NCI-H2081 (cell line): Measurements from ENCODE around the gene MCTP1.
A peak's percentile ranks its signal among the peaks of the same experiment; 100 is the strongest.
"Not testable (repeated sequence)": the region's sequence is repeated elsewhere in the genome, so short reads cannot be mapped to it uniquely, and the experiment has no call there.

ENCODE experiments used
- DNase-seq, 2 experiments: peaks; one replicate each; lab custom pipeline; 2025; lab: John Stamatoyannopoulos, UW

MCTP1 gene

DNA sequence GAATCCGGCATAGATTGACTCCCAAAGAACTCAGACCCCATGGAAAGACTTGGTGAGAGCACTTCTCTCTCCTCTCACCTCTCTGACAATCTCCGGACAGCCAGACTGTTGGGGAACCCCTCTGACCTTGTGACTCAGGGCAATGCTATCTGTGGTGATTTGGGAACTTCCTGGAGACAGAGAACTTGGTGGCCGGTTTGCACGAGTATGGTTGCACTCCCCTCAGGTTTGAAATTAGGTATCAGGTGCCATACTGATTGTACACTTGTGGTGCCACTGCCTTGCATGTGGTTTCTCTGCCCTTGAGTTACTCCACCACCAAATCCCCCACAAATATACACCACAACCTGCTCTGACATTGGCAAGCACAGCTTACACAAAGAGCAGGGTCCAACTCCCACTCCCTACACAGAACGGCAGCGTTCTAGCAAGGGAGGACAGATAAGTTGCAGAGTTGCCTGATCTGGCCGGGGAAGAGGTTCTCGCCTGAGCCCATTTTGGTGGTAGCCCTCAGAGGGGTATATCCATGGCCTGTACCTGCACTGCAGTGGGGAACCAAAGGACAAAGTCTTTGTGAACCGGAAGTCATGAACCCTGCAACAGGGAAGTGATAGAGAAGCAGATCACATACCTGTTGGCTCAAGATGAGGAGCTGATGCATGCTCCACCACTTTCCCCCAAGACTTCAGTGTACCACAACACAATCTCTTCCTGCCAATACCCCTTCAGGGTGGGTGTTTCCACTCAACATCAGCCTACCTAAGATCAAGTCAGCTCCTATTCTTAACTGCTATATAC, 255.1 kb downstream of the MCTP1 start:
- no peak for DNase-seq

DNA sequence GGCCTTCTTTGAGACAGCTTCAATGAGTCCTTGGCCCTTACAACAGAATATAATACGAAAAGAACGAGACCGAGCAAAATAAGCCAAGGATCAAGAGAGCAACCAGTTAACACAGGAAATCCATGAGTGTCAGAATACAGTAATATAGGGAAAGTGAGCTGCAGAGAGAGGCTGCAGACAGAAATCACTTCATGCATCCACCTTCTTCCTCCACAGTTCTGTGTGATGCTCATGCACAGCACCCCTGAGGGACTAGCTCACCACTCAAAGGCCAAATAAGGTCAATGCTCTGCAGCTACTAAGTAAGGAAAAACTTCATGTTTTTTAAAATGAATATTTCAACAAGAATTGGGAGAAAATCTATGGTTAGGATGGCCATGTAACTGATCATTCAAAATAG, 257.1 kb downstream of the MCTP1 start:
- DNase-seq = no peak

DNA sequence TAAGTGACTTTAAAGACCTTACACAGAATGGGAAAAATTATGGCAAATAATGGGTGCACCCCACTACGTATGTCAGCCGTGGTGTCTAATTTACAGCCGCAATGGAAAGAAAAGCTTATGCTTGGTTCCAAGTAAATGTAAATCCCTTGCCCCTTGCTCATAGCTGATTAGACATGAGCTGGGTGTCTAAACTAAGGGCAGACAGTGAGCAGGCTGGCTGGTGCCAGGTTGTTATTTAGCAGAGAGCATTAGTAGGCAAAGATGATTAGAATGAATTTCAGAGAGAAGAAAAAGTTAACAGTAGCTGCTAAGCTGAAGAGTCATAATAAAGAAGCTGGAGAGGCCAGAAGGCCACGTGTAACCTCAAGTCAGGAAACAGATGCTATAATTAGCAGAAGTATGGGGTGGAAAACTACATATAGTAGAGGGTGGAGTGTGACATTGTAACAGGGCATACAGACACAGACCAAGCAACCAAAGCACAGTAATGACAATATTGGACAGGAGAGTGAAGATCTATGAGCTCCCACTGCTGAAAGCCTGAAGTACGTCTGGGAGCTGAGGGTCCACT, 257.7 kb downstream of the MCTP1 start:
- no peak for DNase-seq

DNA sequence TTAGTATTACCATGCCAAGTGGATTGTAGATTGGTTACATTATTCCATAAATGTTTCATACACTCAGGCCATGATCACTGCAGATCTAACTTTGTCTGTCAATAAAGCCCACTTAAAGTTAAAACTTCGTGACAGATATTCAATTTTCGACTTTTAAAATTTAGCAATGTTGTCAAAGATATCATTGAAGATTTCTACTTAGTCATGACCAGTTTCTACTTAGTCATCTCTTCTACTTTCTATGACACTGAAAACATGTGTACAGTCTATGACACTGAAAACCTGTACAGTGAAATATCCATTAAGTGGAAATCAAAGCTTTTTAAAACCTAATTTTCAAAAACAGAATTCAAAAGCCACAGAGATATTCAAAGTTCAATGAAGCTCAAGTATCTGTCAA, 258.2 kb downstream of the MCTP1 start:
- DNase-seq = no peak

DNA sequence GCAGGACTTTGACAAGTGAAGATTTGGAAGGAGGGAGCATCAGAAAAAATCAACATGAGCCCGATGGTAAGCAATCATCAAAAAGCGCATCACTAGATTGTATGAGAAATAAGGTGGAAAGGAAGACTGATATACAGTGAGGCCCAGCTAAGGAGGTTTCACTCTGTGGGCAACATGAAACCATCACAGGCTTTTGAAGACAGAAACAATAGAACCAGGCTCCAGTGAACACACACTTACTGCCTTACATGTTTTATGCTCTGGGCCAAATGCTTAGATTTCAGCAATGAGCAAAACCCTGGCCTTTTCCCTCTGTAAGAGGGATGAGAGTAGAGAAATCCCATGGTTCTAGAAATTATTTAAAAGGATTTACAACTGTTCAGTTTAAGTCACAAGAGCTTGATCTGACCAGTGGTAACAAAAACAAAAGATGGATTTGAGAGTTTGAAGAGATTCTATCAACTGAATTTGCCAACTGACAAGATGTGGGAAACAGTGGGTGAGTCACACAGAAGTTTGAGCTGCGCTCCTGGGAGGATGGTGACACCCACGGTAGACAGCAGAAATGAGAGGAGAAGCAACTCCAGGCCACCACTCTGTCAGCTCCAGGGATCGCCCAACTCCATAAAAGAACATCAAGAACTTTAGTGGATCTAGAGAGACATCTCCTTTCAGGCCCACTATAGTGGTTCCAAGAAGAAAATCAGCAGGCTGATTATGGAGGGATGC, 261.8 kb downstream of the MCTP1 start:
- DNase-seq = no peak

DNA sequence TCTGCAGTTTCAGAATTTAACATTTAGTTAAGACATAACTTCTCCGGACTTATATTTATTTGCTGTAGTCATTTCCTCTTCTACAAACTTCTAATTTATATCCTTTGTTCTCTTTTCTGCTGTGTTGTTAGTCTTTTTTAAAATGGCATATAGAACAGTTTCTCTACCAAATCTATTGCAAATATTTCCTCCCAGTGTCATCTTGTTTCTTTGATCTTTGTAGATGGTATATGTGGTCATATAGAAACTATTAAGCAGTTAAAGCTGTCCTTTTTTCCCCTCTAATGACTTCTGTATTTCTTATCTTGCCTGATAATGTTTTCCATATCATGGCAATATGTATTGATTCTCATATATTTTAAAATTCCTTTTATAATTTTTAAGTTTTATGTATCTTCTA, 264.5 kb downstream of the MCTP1 start:
- DNase-seq = no peak

DNA sequence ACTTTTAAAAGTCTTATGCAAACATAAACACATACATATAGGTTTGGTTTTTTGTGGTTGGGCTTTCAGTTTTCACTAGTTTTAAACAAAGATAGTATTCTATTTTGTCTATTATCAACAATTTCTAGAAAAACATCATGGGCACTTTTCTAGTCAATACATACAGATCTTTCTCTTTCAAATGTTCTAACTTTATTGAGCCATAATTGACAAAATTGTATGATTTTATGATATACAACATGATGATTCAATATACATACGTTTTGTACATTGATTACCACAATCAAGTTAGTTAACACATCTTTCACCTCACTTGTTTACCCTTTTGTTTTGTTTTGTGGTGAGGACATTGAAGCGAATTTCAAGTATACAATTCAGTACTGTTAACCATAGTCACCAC, 265.9 kb downstream of the MCTP1 start:
- no peak for DNase-seq

DNA sequence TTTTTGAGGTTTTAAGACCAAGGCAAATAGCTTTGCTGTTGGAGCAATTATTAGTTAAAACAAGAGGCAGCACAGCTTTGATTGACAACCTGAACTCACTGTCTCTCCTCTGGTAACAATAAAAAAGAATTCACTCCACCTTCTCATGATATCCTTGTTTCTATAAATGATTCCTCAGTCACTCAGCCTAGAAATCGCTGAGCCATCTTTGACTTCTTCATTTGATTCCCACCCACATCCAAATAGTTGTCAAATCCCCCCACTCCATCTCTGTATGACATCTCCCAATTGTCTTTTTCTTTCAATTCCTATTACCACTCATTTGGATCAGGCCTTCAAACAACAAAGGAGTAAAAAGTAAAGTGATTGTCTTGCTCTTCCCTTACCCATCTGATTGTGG, 266.4 kb downstream of the MCTP1 start:
- no peak for DNase-seq

DNA sequence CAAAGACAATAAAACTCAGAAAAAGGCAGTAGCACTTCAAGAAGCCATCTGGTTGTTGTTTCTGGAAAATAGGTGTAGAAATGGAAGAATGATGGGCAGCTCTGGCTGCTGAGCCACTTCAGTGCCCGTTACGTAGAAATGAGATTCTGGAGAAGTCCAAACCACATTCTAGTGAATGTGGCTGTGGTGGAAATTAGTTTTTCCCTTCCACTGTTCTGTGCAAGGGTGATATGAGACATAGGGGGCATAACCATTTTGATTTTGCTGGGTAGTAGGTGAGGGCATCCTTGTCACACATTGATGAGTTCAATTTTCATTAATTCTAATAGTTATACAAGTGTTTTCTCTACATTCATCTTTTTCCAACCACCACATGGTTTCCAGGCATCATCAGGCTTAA, 275.1 kb downstream of the MCTP1 start:
- DNase-seq = no peak

DNA sequence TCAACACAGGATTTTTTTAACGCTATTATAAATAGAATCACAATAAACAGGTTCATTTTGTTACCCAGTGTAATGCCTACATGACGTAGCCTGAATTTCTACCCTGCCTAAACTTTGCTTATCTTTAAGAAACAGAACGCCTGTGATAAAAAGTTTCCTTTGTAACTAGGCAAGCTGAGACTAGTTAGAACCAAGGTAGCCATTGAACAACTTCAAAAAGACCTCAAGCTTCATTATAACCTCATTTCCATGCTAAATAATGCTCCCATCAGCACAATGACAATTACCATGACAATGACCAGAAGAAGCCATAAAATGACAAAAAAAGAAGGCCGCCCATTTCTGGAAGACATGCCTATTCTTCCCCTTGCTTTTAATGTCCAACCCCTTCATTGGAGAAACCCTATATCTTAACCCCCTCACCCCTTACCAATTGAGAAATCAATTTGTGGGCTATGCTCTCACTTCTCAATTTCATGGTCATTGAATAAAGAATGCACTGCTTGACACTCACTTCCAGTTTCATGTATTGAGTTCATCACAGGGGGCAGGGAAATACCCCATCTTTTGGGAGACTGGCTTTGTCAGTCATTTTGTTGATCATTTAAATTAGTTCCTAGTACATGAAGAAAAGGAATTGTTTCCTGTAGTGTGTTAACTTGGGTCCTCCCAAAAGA, 276.8 kb downstream of the MCTP1 start:
- DNase-seq = no peak

DNA sequence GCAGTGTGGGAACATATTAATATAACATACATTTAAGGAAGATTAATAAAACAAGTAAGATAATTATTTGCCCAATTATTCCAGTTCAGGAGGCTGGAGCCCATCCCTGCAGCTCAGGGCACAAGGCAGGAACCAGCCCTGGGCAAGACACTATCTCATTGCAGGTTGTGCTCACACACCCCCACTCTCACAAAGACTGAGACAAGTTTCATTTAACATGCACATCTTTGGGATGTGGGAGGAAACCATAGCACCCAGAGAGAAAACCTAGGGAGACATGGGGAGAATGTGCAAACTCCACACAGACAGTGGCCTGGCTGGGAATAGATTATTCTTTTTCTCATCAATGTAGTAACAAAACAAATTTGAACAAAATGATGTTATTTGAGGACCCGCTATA, 279.1 kb downstream of the MCTP1 start:
- DNase-seq = no peak

DNA sequence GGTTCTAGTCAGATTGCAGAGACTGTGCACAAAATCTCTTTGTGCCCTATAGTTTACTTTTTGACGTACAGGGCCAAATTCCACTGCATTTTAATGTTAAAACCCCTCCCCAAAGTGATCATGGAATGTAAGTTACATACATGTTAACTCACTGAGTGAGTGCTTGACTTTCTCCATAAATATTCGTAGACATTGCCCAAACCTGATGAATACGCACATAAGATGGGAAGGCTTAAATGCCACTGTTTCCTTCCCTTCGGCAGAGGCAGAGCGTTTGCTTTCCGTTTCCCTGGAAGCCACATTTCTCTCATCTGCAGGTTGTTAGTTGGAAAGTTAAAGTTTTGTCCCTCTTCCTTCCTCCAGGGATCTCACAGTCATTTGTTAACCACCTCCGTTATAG, 286.2 kb downstream of the MCTP1 start:
- DNase-seq = no peak

DNA sequence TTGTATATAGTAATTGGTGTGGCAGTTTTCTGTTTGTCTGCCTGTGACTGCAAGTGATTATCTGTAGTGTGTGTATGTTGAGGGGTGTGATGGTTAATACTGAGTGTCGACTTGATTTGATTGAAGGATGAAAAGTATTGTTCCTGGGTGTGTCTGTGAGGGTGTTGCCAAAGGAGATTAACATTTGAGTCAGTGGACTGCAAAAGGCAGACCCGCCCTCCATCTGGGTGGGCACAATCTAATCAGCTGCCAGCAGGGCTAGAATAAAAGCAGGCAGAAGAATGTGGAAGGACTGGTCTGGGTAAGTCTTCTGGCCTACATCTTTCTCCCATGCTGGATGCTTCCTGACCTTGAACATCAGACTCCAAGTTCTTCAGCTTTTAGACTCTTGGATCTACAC, 290.4 kb downstream of the MCTP1 start:
- DNase-seq = not testable (repeated sequence)

DNA sequence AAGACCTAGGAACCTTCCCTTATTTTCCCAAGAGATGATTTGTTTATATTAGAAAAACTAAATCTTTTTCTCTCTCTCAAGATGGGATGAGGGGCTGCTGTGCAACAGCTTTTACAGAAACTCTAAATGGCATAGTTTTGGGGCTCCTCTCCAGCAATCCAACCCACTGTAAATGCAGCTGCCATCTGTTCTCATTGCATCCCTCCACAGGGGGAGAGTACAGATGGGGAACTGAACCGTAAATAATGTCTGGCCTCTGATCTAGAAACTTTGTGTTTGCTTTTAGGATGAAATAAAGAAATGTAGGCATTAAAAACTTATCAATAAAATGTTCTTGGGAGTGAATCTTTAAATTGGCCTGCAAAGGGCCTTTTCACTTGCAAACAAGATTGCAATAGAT, 291.4 kb downstream of the MCTP1 start:
- no peak for DNase-seq

DNA sequence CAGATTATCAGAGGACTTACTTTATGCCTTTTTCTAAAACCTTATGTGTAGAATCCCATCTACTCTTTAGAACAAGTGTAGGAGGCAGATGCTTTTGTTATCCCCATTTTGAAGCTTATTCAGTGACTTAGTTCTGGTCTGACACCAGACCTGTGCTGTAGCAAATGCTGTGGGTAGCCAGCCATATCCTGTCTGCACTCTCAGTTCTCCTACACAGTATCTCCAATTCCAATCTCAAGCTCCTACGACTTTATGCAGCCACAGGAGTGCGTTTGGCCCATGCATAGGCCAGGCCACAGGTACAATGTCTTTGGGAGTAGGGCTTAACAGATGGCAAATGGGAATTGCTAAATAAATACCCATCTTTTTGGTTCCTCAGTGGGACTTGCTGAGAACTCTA, 292.6 kb downstream of the MCTP1 start:
- DNase-seq = no peak

DNA sequence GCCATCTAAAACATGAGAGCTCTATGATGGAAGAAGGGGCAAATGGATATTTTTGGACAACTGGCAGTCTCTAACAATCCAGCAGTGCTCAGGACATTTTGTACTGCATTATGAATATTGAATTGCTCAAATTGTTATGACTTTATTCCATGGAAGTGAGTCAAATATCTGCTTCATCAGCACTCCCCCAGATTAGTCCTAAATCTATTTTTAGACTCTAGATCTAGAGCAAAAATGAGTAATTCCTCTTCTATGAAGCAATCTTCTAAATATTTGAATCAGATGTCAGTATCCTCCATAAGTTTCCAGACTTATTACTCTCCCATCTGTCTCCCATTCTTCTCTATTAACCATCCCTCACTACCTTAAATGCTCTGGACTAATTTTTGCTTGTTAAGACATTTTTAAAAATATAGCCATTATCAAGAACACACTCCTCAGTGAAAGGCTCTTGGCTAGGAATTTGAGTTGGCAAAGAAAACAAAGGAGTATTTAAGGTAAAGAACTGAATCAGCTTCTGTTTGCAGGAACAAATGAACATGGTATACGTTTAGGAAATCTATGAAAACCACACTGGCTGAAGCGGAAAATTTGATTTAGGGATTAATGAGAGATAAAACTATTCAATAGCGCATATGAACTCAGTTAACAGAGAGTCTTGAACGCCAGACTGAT, 300.9 kb downstream of the MCTP1 start:
- no peak for DNase-seq

DNA sequence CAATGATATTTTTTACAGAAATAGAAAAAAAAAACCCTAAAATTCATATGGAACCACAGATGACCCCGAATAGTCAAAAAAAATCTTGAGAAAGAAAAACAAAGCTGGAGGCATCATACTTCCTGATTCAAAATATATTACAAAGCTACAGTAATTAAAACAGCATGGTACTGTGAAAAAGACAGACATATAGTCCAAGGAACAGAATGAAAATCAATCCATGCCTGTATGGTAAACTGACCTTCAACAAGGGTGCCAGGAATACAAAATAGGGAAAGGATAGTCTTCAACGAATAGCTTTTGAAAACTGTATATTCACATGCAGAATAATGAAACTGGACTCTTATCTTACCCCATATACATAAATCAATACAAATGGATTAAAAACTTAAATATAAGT, 307.5 kb downstream of the MCTP1 start:
- no peak for DNase-seq

DNA sequence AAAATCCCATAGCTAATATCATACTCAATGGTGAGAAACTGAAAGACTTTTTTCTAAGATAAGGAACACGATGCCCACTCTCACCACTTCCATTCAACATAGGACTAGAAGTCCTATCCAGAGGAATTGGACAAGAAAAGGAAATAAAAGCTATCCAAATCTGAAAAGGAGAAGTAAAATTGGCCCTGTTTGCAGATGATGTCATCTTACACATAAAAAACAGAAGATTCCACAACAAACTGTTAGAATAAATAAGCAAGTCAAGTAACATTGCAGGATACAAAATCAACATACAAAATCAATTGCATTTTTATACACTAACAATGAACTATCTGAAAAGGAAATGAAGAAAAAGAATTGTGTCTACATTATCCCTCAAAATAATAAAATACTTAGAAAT, 308.0 kb downstream of the MCTP1 start:
- DNase-seq = no peak

DNA sequence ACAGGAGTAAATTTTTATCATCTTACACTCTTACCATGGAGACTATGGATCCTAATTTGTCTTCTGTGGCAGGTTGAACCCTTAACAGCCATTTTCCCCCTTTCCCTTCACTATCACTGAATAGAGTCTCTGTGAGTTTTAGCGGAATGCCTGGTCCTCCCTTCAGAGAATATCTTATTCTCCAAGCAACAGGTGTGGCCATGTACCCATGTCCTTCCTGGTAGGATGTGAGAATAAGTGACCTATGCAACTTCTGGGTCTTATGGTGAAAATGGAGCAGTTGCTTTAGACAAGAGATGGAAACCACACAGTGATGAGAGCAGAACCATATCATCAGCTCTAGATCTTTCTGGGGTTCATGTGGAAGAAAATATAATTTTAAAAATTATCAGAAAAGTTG, 312.6 kb downstream of the MCTP1 start:
- DNase-seq = no peak

DNA sequence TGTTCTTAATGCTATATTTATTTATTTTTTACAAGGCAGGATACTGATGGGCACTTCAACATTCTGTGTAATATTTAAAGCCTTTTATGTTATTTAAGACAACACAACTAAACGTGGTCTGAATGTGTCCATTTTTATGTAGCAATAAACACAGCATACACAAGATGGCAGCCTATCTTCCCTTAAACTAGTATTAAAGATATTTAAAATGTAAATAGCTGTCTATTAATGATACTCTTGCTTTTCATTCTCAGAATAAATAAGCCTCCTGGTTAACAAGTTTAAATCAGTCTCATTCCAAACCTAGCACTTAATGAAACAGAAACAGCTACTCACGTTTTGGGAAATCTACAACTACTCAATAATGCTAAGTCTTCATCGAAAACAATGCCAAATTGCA, 315.7 kb downstream of the MCTP1 start:
- DNase-seq = peak; percentile 8 to 25

DNA sequence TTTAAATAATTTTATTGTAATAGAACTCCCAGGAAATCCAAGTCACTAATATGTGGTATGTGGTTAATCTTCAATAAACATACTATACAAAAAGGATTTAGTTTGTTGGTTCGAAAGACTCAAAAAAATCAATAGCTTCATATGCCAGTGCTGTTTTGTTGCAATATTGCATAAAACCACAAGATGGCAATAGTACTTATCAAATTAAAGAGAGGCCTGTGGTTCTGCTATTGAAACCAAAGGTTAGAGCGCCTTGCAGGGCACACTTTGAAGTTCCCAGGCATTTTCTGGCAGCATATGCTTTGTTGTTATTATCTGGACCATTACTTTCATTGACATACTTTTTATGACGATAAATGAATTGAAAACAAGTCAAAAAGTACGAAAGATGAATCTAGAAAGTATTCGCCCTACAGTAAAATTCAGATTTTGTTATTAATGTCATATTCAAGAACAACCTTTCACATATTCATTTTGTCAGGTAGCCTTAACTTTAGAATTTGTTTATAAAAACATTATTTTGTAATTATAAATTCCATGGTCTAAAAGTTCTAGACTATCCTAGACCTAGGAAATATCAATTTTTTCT, 316.3 kb downstream of the MCTP1 start:
- peak; percentile 44 to 63 for DNase-seq

DNA sequence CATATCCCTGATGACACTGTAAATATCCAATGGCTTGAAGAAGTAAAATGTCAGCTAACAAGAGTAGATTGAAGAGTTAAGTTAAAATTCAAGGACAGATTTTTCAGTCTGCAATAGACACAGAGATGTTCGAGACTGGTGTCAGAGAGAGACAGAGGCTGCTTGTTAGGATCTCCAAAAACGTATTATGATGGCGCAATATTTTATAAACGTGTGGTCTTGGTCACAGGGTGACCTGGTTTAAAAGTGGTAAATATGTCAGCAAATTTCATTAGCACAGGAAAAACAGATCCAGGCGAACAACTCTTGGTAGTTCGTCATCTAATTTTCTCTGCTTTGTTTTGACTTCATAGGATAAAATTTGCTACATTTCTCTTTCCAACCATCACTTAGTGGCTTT, 317.4 kb downstream of the MCTP1 start:
- DNase-seq = no peak
